ENCODE results near the gene PCLAF.

GRCh38 chr15:64337761-64338160 is 43.5 kb downstream of the PCLAF start:
- TF ChIP-seq CTCF (IDR thresholded peaks at IDR 0.05; ENCODE audit: low read depth, low read length, poor library complexity, severe bottlenecking) (no peak), EZH2phosphoT487 (IDR thresholded peaks at IDR 0.05; ENCODE audit: borderline replicate concordance, low read length) (no peak)
